PFSK-1 (cell line): ENCODE results near the gene HABP2.

Source experiments
- FOXP2 ChIP-seq: optimal IDR thresholded peaks from 2 replicates; pipeline ENCODE3; 2011; ENCODE audit warnings: borderline replicate concordance, control low read depth, inconsistent platforms; ENCODE audit not compliant: insufficient read depth; ENCODE audit errors: extremely low read length, extremely low read depth
- REST ChIP-seq, 2 experiments: IDR thresholded peaks; 2 replicates each; pipeline versions ENCODE4 v1.6.1 to v1.8.0; 2011 to 2012; ENCODE audit warnings: low read depth in 2 of 2, low read length in 2 of 2, control low read depth in 1 of 2, inconsistent platforms in 1 of 2, mild to moderate bottlenecking in 1 of 2, moderate library complexity in 1 of 2; ENCODE audit not compliant: insufficient read depth in 1 of 2

GRCh38 chr10:113518415-113518814 is 34.4 kb upstream of the HABP2 start:
- no peak for TF ChIP-seq REST (IDR thresholded peaks at IDR 0.05; ENCODE audit: insufficient read depth in 1 of 2, low read depth in 2 of 2, low read length in 2 of 2)
- TF ChIP-seq FOXP2: no peak
